ENCODE results near the gene ESYT2.
A peak's percentile ranks its signal among the peaks of the same experiment; 100 is the strongest.
"Not testable (repeated sequence)": the region's sequence is repeated elsewhere in the genome, so short reads cannot be mapped to it uniquely, and the experiment has no call there.

The ESYT2 gene

GRCh38 chr7:158829342-158830210 lies at the start of gene ESYT2:
ESYT2 (minus strand) TSS chr7:158829509; CDS start chr7:158829418, 91 bp downstream.
- peak; percentile 95 for DNase-seq

GRCh38 chr7:158878151-158879079 lies 49.1 kb upstream of the ESYT2 start:
- DNase-seq, result not testable (repeated sequence)

- no peak for DNase-seq
Observed at GRCh38 chr7:158876984-158877383, 47.7 kb upstream of the ESYT2 start.

GRCh38 chr7:158869876-158870275 lies 40.6 kb upstream of the ESYT2 start:
- no peak for DNase-seq

- DNase-seq, result no peak
Observed at GRCh38 chr7:158868764-158869410, 39.6 kb upstream of the ESYT2 start.

GRCh38 chr7:158867214-158867984 lies 38.1 kb upstream of the ESYT2 start:
- DNase-seq, result no peak

GRCh38 chr7:158865977-158866376 lies 36.7 kb upstream of the ESYT2 start:
- no peak for DNase-seq

GRCh38 chr7:158865462-158865922 lies 36.2 kb upstream of the ESYT2 start:
- DNase-seq, result no peak

GRCh38 chr7:158864833-158865232 lies 35.5 kb upstream of the ESYT2 start:
- no peak for DNase-seq

- no peak for DNase-seq
Observed at GRCh38 chr7:158864507-158864820, 35.2 kb upstream of the ESYT2 start.

- DNase-seq, result no peak
Observed at GRCh38 chr7:158863611-158864506, 34.5 kb upstream of the ESYT2 start.

- DNase-seq, result not testable (repeated sequence)
Observed at GRCh38 chr7:158862985-158863610, 33.8 kb upstream of the ESYT2 start.

GRCh38 chr7:158861936-158862704 lies 32.8 kb upstream of the ESYT2 start:
- DNase-seq, result no peak

- DNase-seq, result no peak
Observed at GRCh38 chr7:158861004-158861787, 31.9 kb upstream of the ESYT2 start.

GRCh38 chr7:158860394-158860793 lies 31.1 kb upstream of the ESYT2 start:
- DNase-seq, result no peak

- no peak for DNase-seq
Observed at GRCh38 chr7:158858592-158859503, 29.5 kb upstream of the ESYT2 start.

GRCh38 chr7:158856883-158857668 lies 27.8 kb upstream of the ESYT2 start:
- no peak for DNase-seq

Measured in NCI-H1092 (cell line).